Activated naive CD8-positive, alpha-beta T cell treated with anti-CD3 and anti-CD28 coated beads, Interleukin-2, amount 10 ng/mL, durations not matched to agents 7 days and 5 days (primary cell): ENCODE data around the gene RRP1. TPM values are rescaled to one million over a fixed set of nuclear protein-coding genes. Genes with fewer than 3 reads are reported as not detected.

ENCODE experiments used
- ATAC-seq: fragments of 150-1000 bp; cut with Tn5 transposase; one replicate; pipeline ENCODE4 v1.10.0; 2021; ENCODE audit warnings: low read depth, moderate library complexity
- POLR2A ChIA-PET: fragments of 350-600 bp; sonication (Branson Sonifier 250); formaldehyde crosslinking; loops from one replicate; lab custom pipeline; 2021; ENCODE audit warnings: antibody characterized with exemption; lab: Charles Lee
- DNase-seq: peaks from one replicate; pipeline ENCODE4 v3.0.0; 2021
- H3K27ac Mint-ChIP-seq: one replicate; pipeline ENCODE4 v1.8.0; 2022; ENCODE audit warnings: mild to moderate bottlenecking, mixed read lengths
- H3K27me3 Mint-ChIP-seq: one replicate; pipeline ENCODE4 v1.8.0; 2022; ENCODE audit warnings: mild to moderate bottlenecking, moderate library complexity, mixed read lengths
- H3K36me3 Mint-ChIP-seq: one replicate; pipeline ENCODE4 v1.8.0; 2021; ENCODE audit warnings: mild to moderate bottlenecking, mixed read lengths
- H3K4me1 Mint-ChIP-seq: one replicate; pipeline ENCODE4 v1.8.0; 2021; ENCODE audit warnings: mixed read lengths
- H3K4me3 Mint-ChIP-seq: one replicate; pipeline ENCODE4 v1.8.0; 2022; ENCODE audit warnings: mild to moderate bottlenecking, moderate library complexity, mixed read lengths
- H3K9me3 Mint-ChIP-seq: one replicate; pipeline ENCODE4 v1.8.0; 2021; ENCODE audit warnings: mixed read lengths
- total RNA-seq, 2 experiments: library from RNA; stranded (reverse); gene quantifications; one replicate each; pipeline ENCODE4 v1.2.3, GENCODE V29; 2021

Gene RRP1
- total RNA-seq, 2 experiments from 2014 or later: 28.1 to 28.6 TPM

DNA sequence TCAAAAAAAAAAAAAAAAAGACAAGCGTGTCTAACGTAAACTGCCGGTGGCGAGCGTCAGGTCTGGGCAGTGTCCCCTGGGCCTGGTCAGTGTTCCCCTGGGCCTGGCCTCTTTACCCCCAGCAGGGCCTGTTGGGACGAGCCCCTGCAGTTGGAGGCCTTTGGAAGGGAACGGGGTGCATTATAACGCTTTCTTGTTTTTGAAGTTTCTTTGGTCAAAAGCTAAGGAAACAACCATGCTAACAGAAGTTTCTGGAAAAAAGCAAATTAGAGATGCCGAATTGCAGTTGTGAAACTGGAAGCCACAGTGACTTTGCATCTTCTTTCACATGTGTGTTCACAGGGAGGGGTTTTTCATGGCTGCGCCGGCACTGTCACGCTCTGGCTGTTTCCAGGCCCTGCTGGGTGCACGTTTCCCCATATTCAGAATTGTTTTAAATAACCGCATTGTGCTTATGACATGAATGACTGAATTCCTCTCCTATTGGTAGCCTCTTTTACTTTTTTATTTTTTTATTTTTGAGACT is 16.0 kb downstream of the RRP1 start:
- DNase-seq: no peak
- no peaks in the 10 kb centered on the region for H3K4me1 Mint-ChIP-seq
- no peak overlapping the region for H3K27ac Mint-ChIP-seq
- ATAC-seq: no peak
- H3K4me3 Mint-ChIP-seq: no peak overlapping the region
- peaks cover 1% of the 10 kb centered on the region for H3K36me3 Mint-ChIP-seq
- POLR2A ChIA-PET: no interaction called here
- no peaks in the 10 kb centered on the region for H3K27me3 Mint-ChIP-seq
- no peaks in the 10 kb centered on the region for H3K9me3 Mint-ChIP-seq

DNA sequence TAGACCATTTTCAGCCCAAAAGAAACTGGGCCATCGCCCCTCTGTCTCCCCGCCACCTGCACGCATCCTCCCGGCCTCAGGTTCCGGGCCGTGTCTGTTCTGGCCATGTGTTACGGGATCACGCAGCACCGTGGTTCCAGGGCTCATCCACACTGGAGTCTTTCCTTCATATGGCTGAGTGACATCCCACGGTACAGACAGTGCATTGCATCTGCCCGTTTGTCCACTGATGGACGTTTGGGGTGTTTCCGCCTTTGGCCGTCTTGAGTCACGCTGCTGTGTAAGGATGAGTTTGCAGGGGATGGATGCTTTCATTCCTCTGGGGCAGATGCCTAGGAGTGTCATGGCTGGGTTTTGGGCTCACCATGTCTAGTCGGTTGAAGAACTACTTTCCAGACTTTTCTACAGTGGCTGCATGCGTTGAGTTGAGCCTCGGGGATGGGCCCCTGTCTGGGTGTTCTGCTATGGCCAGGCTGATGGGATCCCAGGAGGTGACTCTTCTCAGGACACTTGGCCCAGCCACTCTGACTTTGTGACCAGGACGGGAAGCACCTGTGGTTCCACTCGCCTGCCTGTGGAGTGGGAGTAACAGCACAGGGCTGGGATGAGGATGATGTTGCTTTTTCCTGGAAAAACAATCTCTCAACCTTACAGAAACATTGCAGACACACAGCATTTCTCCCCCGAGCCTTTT is 16.8 kb downstream of the RRP1 start:
- no peak overlapping the region for H3K27ac Mint-ChIP-seq
- H3K4me3 Mint-ChIP-seq: no peak overlapping the region
- ATAC-seq (no peak), DNase-seq (no peak)
- no peaks in the 10 kb centered on the region for H3K27me3 Mint-ChIP-seq
- no peaks in the 10 kb centered on the region for H3K9me3 Mint-ChIP-seq
- no peaks in the 10 kb centered on the region for H3K36me3 Mint-ChIP-seq
- POLR2A ChIA-PET: no interaction called here
- H3K4me1 Mint-ChIP-seq: peaks cover 5% of the 10 kb centered on the region

DNA sequence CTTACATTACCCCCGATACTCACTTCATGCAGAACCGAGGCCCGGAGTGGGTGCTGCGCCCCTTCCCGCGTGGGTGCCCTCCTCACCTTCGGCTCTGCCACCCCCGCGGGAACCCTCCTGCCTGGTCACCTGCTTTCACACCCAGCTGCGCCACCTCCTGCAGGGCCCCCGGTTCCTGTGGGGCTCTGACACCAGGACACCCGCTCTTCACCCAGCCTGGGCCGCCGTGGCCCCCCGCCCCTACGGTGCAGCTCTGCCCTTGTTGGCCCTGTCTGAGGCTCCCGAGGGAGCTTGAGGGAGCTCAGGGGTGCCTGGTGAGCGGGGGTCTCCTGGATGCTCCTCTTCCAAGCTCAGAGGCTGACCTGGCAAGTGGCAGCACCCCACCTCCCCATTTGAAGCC is 19.0 kb downstream of the RRP1 start:
- no peak overlapping the region for H3K4me3 Mint-ChIP-seq
- H3K27me3 Mint-ChIP-seq: no peaks in the 10 kb centered on the region
- ATAC-seq (no peak), DNase-seq (no peak)
- POLR2A ChIA-PET: no interaction called here
- H3K9me3 Mint-ChIP-seq: no peaks in the 10 kb centered on the region
- peaks cover 8% of the 10 kb centered on the region for H3K4me1 Mint-ChIP-seq
- no peak overlapping the region for H3K27ac Mint-ChIP-seq
- no peaks in the 10 kb centered on the region for H3K36me3 Mint-ChIP-seq

DNA sequence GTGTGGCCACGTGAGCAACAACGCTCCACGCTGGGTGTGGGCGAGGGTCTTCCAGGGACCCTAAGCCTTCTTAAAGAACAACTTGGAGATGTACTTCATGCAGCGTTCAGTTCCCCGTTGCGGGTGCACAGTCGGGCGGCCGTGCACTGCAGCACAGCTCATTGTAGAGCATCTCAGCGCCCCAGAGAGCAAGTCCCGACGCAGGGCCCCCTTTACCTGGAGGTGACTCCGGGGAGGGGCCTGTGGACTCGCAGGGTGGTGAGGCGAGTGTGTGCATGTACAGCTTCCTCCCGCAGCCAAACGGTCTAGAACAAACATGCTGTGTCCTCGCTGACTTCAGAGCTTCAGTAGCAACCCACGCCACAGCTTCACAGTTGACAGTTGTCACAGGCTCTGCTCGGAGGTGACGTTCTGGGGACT is 19.5 kb downstream of the RRP1 start:
- no peaks in the 10 kb centered on the region for H3K27me3 Mint-ChIP-seq
- ATAC-seq (no peak), DNase-seq (no peak)
- no peaks in the 10 kb centered on the region for H3K9me3 Mint-ChIP-seq
- no peak overlapping the region for H3K4me3 Mint-ChIP-seq
- POLR2A ChIA-PET: no interaction called here
- H3K27ac Mint-ChIP-seq: no peak overlapping the region
- peaks cover 8% of the 10 kb centered on the region for H3K4me1 Mint-ChIP-seq
- no peaks in the 10 kb centered on the region for H3K36me3 Mint-ChIP-seq

DNA sequence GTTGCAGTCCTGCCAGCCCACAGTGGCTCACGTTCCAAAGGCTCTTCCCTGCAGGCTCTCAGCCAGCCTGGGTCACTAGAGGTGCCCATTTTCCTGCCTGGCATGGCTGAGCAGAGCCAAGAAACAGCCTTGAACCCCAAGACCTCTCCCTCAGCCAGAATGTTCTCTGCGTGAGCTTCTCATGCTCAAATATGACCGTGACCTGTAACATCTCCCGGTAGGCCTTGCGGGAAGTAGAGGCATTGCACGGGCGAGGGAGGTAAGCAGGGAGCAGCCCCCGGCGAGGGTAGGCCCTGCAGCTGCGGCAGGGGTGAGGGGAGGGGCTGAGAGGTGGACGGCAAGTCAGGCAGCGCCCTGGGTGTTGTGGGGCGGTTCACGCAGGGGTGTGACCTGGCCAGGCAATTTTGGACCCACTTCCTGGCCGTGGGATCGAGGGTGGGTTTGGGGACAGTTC is 20.0 kb downstream of the RRP1 start:
- Mint-ChIP-seq H3K4me3 (no peak overlapping the region), H3K27ac (no peak overlapping the region), H3K36me3 (no peaks in the 10 kb centered on the region), H3K9me3 (no peaks in the 10 kb centered on the region), H3K27me3 (no peaks in the 10 kb centered on the region), H3K4me1 (peaks cover 8% of the 10 kb centered on the region)
- POLR2A ChIA-PET: no interaction called here
- ATAC-seq (no peak), DNase-seq (no peak)

DNA sequence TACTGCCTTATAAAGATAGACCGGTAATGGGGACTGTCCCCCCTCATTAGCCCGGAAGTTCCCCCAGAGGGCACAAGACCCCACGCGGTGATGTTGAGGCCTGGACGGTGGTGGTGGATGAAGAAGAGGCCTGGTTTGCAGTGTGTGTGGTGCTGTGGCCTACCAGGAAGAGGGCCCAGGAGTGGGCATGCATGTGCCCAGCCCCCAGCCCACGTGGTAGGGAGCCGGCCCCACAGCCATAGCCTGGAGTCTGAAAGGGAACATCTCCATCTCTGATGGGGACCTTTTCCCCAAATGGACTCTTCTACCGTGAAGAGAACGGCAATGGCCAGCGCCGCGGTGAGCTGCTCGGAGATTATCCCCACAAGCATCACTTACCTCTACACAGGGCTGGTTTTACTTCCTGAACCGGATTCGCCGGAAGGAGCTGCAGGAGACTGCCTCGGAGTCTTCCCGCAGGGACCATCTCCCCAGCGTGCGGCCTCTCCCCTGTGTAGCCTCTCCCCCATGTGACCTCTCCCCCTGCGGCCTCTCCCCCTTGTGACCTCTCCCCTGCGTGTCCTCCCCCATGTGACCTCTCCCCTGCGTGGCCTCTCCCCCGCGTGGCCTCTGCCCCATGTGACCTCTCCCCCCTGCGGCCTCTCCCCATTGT is 20.6 kb downstream of the RRP1 start:
- no peak for ATAC-seq
- H3K27ac Mint-ChIP-seq: no peak overlapping the region
- no peaks in the 10 kb centered on the region for H3K9me3 Mint-ChIP-seq
- no peak overlapping the region for H3K4me3 Mint-ChIP-seq
- POLR2A ChIA-PET: interaction anchor here (0.6 kb wide), 1 partner anchor 164 kb away, joined by 6 read pairs; no protein-coding TSS in a partner anchor
- H3K27me3 Mint-ChIP-seq: no peaks in the 10 kb centered on the region
- peaks cover 11% of the 10 kb centered on the region for H3K4me1 Mint-ChIP-seq
- no peak for DNase-seq
- no peaks in the 10 kb centered on the region for H3K36me3 Mint-ChIP-seq

DNA sequence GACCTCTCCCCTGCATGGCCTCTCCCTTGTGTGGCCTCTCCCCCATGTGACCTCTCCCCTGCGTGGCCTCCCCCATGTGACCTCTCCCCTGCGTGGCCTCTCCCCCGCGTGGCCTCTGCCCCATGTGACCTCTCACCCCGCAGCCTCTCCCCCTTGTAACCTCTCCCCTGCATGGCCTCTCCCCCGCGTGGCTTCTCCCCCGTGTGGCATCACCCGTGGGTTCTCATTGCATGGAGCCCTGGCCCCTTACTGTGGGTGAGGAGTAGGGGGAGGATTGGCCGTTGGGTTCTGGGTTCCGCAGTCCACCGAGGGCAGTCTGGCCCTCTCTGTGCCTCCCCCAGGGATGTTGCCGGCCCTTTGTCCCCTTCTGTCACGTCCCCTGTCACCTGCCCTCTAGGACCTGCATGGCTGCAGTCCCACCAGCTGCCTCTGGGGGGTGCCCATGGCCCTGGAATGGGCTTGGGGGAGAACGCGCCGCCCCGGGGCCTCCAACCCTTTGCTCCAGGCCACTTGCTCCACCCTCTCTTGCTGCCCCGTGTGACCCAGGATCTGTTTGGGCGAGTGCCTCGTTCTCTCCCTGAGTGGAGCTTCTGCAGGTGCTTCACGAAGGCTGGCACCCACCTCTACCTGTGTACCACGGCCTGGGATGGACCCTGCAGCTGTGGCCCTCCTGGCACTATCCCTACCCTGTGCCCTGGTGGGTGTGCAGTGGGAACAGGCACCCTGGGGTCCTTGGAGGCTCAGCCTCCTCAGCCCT is 21.3 kb downstream of the RRP1 start:
- DNase-seq: peak; percentile 98
- Mint-ChIP-seq H3K9me3 (no peaks in the 10 kb centered on the region), H3K36me3 (no peaks in the 10 kb centered on the region), H3K27me3 (no peaks in the 10 kb centered on the region), H3K4me1 (peaks cover 11% of the 10 kb centered on the region), H3K27ac (peak overlapping the region; percentile 77), H3K4me3 (peak overlapping the region; percentile 30)
- POLR2A ChIA-PET: interaction anchor here (0.6 to 0.8 kb wide), 2 partner anchors 108 to 165 kb away, joined by 4 to 6 read pairs; no protein-coding TSS in a partner anchor
- peak; percentile 95 for ATAC-seq

DNA sequence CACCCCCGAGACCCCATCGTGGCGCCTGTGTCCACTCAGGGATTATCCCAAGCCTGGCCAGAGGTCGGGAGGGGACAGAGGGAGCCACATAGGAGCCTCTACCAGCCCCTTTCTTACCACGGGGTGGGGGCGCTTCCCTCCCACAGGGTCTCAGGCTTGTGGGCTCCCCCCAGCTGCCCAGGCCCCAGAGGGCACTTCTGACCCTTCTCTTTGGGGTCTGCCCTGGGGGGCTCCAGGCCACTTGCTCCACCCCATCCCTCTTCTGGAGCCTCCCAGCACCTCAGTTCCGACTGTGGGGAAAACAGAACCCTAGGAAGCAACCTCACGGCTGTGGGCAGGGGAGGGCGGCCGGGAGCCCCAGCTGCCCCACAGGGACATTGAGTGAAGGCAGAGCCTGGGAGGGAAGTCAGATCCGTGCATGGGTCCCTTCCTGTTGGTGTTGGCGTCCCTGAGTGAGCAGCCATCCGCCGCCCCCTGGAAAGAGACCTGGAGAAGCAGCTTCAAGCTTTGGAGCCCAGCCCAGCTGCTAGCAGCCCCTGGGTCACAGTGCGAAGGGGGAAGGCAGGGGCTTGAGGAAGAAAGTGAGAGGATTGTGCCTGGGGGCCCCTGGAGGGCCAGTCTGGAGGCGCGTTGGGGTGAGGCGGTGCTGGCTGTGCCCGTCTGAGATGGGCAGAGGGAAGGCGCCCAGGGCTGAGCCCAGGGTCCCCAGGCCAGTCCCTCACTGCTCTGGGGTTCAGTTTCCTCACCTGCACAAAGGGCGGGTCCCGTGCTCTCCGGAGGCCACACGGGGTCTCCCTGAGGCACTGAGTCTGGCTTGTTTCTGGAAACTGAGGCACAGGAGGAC is 22.1 kb downstream of the RRP1 start:
- Mint-ChIP-seq H3K36me3 (no peaks in the 10 kb centered on the region), H3K27ac (no peak overlapping the region), H3K9me3 (no peaks in the 10 kb centered on the region), H3K4me3 (no peak overlapping the region), H3K27me3 (no peaks in the 10 kb centered on the region), H3K4me1 (peaks cover 11% of the 10 kb centered on the region)
- no peak for ATAC-seq
- POLR2A ChIA-PET: interaction anchor here (0.8 kb wide), 1 partner anchor 107 kb away, joined by 4 read pairs; no protein-coding TSS in a partner anchor
- DNase-seq: no peak

DNA sequence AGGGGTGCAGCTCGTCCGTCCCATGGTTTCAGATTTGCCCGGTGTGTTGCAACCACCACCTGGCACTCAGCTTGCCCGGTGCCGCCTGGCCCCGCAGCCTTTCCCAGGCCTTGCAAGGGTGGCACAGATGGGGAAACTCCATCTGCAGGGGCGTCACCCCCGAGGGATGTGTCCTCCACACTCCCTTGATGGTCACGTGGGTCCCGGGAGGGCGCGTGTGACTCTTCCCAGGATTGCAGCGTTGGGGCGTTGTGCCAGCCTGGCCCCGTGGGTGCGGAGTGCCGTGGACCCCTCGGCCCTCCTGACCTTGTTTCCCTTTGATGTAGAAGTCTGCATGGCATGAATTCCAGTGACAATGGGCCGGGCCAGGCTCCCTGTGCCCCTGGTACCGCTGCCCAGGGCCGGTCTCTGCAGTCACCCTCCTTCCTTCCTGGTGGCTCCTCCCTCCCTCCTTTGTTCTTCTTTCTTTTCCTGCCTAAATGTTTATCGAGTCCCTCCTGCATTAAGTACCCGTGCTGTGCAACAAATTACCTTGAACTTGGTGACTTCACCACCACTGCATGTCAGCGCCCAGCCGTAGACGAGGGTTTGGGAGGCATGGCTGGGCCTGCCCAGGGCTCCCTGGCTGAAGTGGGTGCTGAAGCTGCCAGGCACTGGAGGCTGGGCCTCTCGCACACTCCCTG is 22.9 kb downstream of the RRP1 start:
- no peak for ATAC-seq
- POLR2A ChIA-PET: no interaction called here

DNA sequence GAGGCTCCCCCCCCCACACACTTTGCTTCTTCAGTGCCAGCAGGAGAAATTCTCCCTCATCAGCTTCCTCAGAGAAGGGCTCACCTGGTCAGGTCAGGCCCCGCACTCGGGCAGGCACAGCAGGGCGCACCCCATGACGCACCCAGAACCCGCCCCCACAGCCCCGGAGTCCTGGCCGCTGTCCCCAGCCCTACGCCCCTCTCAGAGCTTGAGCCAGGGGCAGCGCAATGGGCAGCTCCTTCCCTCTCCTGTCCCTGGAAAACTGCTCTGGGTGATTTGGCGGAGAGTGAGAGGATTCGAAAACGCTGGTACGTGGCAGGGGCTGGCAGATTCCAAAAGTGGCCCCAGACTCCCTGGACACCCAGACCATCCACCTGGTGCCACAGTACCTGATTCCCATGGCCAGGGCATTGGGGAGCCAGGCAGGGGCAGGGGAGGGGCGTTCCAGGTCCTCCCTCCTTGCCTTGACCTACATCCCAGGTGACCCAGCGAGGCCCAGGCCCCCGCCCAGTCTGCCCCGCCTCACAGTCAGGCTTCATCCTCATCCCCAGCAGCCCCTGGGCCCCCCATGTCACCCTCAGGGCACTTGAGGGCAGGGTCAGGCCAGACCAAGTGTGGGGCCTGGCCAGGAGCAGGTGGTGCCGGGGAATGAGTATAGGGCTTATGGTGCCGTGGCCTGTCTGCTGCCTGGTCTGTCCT is 23.7 kb downstream of the RRP1 start:
- no peak for DNase-seq
- no peaks in the 10 kb centered on the region for H3K27me3 Mint-ChIP-seq
- H3K27ac Mint-ChIP-seq: no peak overlapping the region
- H3K4me3 Mint-ChIP-seq: no peak overlapping the region
- H3K9me3 Mint-ChIP-seq: no peaks in the 10 kb centered on the region
- H3K36me3 Mint-ChIP-seq: no peaks in the 10 kb centered on the region
- POLR2A ChIA-PET: no interaction called here
- H3K4me1 Mint-ChIP-seq: peaks cover 11% of the 10 kb centered on the region
- ATAC-seq: no peak

More for the DNA sequence above, 22.9 kb downstream of the RRP1 start:
- peaks cover 11% of the 10 kb centered on the region for H3K4me1 Mint-ChIP-seq
- DNase-seq: no peak
- no peaks in the 10 kb centered on the region for H3K36me3 Mint-ChIP-seq
- H3K4me3 Mint-ChIP-seq: no peak overlapping the region
- no peaks in the 10 kb centered on the region for H3K27me3 Mint-ChIP-seq
- no peak overlapping the region for H3K27ac Mint-ChIP-seq
- no peaks in the 10 kb centered on the region for H3K9me3 Mint-ChIP-seq

DNA sequence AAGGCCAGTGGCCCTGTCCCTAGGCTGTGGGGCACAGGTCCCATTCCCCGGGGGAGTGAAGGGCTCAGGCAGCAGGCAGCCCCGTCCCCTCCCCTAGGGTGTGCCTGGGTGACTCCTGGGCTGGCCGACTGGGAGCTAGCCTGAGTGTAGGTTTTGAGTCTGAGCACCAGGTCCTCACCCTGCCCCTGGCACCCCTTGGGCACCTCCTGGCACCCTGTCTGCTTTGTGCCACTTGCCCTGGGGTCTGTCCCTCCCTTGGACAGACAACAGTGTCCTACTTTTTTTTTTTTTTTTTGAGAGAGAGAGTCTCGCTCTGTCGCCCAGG is 24.2 kb downstream of the RRP1 start:
- DNase-seq: no peak
- Mint-ChIP-seq H3K4me1 (peaks cover 11% of the 10 kb centered on the region), H3K36me3 (no peaks in the 10 kb centered on the region), H3K4me3 (no peak overlapping the region), H3K9me3 (no peaks in the 10 kb centered on the region), H3K27ac (no peak overlapping the region), H3K27me3 (no peaks in the 10 kb centered on the region)
- POLR2A ChIA-PET: no interaction called here
- ATAC-seq: no peak
